Lower leg skin (tissue), 3 donors: Measurements from ENCODE around the gene C1orf116.

Experiments used
- POLR2A ChIP-seq, 2 donors: fragments of 450-650 bp; IDR thresholded peaks; one replicate each; pipeline ENCODE4 v1.6.1; 2016 to 2017; ENCODE audit warnings: antibody characterized with exemption in 2 of 2, mild to moderate bottlenecking in 1 of 2, moderate library complexity in 1 of 2
- TF ChIP-seq, protein P1 (sequence below), 3 donors: fragments of 450-650 bp; IDR thresholded peaks; one replicate each; pipeline ENCODE4 v1.5.1; 2016; ENCODE audit warnings: antibody characterized with exemption in 3 of 3, mild to moderate bottlenecking in 3 of 3, moderate library complexity in 2 of 3

DNA sequence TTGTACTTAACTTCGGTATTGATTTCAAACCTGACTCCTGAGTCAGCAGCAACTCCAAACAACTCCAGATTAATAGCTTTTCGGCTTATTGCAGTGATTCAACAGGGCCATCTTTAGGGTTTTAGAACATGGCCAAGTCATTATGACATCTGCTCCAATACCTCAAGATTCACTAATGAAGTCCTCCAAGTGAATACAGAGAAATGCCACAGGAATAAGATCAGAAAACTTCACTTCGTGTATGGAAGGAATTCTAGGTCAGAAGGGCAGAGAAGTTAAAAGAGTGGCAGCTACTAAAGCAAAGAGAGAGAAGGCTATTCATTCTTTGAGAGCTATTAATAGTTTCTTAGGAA is 7.6 kb upstream of the C1orf116 start:
- TF ChIP-seq, protein P1, sequence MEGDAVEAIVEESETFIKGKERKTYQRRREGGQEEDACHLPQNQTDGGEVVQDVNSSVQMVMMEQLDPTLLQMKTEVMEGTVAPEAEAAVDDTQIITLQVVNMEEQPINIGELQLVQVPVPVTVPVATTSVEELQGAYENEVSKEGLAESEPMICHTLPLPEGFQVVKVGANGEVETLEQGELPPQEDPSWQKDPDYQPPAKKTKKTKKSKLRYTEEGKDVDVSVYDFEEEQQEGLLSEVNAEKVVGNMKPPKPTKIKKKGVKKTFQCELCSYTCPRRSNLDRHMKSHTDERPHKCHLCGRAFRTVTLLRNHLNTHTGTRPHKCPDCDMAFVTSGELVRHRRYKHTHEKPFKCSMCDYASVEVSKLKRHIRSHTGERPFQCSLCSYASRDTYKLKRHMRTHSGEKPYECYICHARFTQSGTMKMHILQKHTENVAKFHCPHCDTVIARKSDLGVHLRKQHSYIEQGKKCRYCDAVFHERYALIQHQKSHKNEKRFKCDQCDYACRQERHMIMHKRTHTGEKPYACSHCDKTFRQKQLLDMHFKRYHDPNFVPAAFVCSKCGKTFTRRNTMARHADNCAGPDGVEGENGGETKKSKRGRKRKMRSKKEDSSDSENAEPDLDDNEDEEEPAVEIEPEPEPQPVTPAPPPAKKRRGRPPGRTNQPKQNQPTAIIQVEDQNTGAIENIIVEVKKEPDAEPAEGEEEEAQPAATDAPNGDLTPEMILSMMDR (IDR thresholded peaks at IDR 0.05) = no peak
- no peak for TF ChIP-seq POLR2A (IDR thresholded peaks at IDR 0.05)
